A673 (cell line): ENCODE measurements around the gene GADL1. TPM values are rescaled to one million over a fixed set of nuclear protein-coding genes. Genes with fewer than 3 reads are reported as not detected.
A peak's percentile ranks its signal among the peaks of the same experiment; 100 is the strongest.

Experiments
- BruUV-seq: library from RNA; stranded (reverse); fragments of 400-500 nt; replicated peaks from 2 replicates; lab custom pipeline; 2021; lab: Mats Ljungman, UMichigan
- CTCF ChIA-PET: fragments of 300-600 bp; sonication (Branson Sonifier 250); formaldehyde crosslinking; loops from one replicate; lab custom pipeline; 2022; ENCODE audit warnings: antibody characterized with exemption; lab: Charles Lee
- POLR2A ChIA-PET: fragments of 300-600 bp; sonication (Branson Sonifier 250); formaldehyde crosslinking; loops from one replicate; lab custom pipeline; 2022; ENCODE audit warnings: antibody characterized with exemption; ENCODE audit not compliant: low non-redundant PET; lab: Charles Lee
- DNase-seq: peaks from one replicate; pipeline ENCODE4 v3.0.0-alpha.2; 2015; ENCODE audit warnings: low spot score
- H3K27ac ChIP-seq: fragments of 200-600 bp; sonication (generic); 2 replicates; pipeline ENCODE4 v1.5.1; 2016; ENCODE audit warnings: mixed run types, low read depth, mild to moderate bottlenecking, mixed read lengths, antibody characterized with exemption, low read length; ENCODE audit not compliant: poor library complexity, severe bottlenecking
- H3K27me3 ChIP-seq: fragments of 200-600 bp; sonication (generic); replicated peaks from 2 replicates; pipeline ENCODE4 v1.6.1; 2017; ENCODE audit warnings: mixed run types, low read depth, mild to moderate bottlenecking, mixed read lengths, antibody characterized with exemption, low read length; ENCODE audit not compliant: insufficient read depth, poor library complexity
- H3K36me3 ChIP-seq: fragments of 200-600 bp; sonication (generic); 2 replicates; pipeline ENCODE4 v1.6.1; 2016; ENCODE audit warnings: mixed run types, mild to moderate bottlenecking, mixed read lengths, antibody characterized with exemption, low read length; ENCODE audit not compliant: insufficient read depth, poor library complexity, severe bottlenecking
- H3K4me1 ChIP-seq: fragments of 200-600 bp; sonication (generic); 2 replicates; pipeline ENCODE4 v1.6.1; 2017; ENCODE audit warnings: mixed run types, mild to moderate bottlenecking, mixed read lengths, antibody characterized with exemption, low read length; ENCODE audit not compliant: insufficient read depth, poor library complexity, severe bottlenecking
- H3K4me3 ChIP-seq: fragments of 200-600 bp; sonication (generic); 2 replicates; pipeline ENCODE4 v1.5.1; 2016; ENCODE audit warnings: low read depth, mixed run types, mild to moderate bottlenecking, mixed read lengths, low read length; ENCODE audit not compliant: poor library complexity, severe bottlenecking
- H3K9me3 ChIP-seq: fragments of 200-600 bp; sonication (generic); 2 replicates; pipeline ENCODE4 v1.6.1; 2016; ENCODE audit warnings: mixed run types, low read depth, mild to moderate bottlenecking, mixed read lengths, antibody characterized with exemption, low read length; ENCODE audit not compliant: poor library complexity, severe bottlenecking
- CTCF ChIP-seq: fragments of 300-800, 200-600 bp; sonication (generic); conservative IDR thresholded peaks from 2 replicates; pipeline ENCODE4 v1.5.1; 2017; ENCODE audit warnings: low read depth, mild to moderate bottlenecking, antibody characterized with exemption, low read length, moderate library complexity, mixed read lengths
- EZH2 ChIP-seq: fragments of 200-600 bp; sonication (generic); IDR thresholded peaks from 2 replicates; pipeline ENCODE4 v1.6.1; 2017; ENCODE audit warnings: borderline replicate concordance, low read depth, mild to moderate bottlenecking, mixed read lengths, antibody characterized with exemption, low read length; ENCODE audit not compliant: poor library complexity, severe bottlenecking
- intact Hi-C: fragments of 100-400 bp; cut with micrococcal nuclease; formaldehyde crosslinking; loops from one replicate; pipeline ENCODE4 v1.10.0; 2022; ENCODE audit not compliant: unreplicated experiment
- total RNA-seq: library from RNA; stranded (reverse); gene quantifications from 2 replicates; pipeline ENCODE4 v1.2.3, GENCODE V29; 2021

Gene GADL1
- total RNA-seq, 1 experiment from 2014 or later, result 13.8 TPM

GRCh38 chr3:30696403-30696819 is 198.1 kb downstream of the GADL1 start:
- Histone ChIP-seq H3K9me3 (no peaks in the 10 kb centered on the region), H3K4me3 (no peak overlapping the region), H3K4me1 (peaks cover 39% of the 10 kb centered on the region), H3K27ac (no peak overlapping the region), H3K36me3 (no peaks in the 10 kb centered on the region), H3K27me3 (no peaks in the 10 kb centered on the region)
- POLR2A ChIA-PET, result interaction anchor here (0.7 kb wide), 1 partner anchor 504 kb away, joined by 3 read pairs; no protein-coding TSS in a partner anchor
- intact Hi-C loops, result no loop called here
- no TSS peak for BruUV-seq
- DNase-seq, result no peak
- TF ChIP-seq CTCF (no peak), EZH2 (no peak)
- CTCF ChIA-PET, result interaction anchor here (0.8 kb wide), 1 partner anchor 486 kb away, joined by 4 read pairs; no protein-coding TSS in a partner anchor

GRCh38 chr3:30695302-30696061 is 199.0 kb downstream of the GADL1 start:
- no peak for TF ChIP-seq EZH2
- no peak for TF ChIP-seq CTCF
- intact Hi-C loops, result no loop called here
- Histone ChIP-seq H3K9me3 (no peaks in the 10 kb centered on the region), H3K27me3 (no peaks in the 10 kb centered on the region), H3K4me1 (peaks cover 48% of the 10 kb centered on the region), H3K4me3 (no peak overlapping the region), H3K36me3 (no peaks in the 10 kb centered on the region), H3K27ac (no peak overlapping the region)
- no TSS peak for BruUV-seq
- ChIA-PET CTCF (no interaction called here), POLR2A (no interaction called here)
- no peak for DNase-seq

- Histone ChIP-seq H3K27me3 (no peaks in the 10 kb centered on the region), H3K36me3 (no peaks in the 10 kb centered on the region), H3K4me1 (peaks cover 56% of the 10 kb centered on the region), H3K4me3 (no peak overlapping the region), H3K9me3 (no peaks in the 10 kb centered on the region), H3K27ac (no peak overlapping the region)
- BruUV-seq, result no TSS peak
- CTCF ChIA-PET, result interaction anchor here (0.6 to 2.0 kb wide), 2 partner anchors 39 to 652 kb away, joined by 4 to 15 read pairs; no protein-coding TSS in a partner anchor
- POLR2A ChIA-PET, result no interaction called here
- TF ChIP-seq CTCF (0 out of 2 replicates have a peak, but pooled peaks have one; percentile 15), EZH2 (no peak)
- DNase-seq, result no peak
- intact Hi-C loops, result loop anchor here (5.0 kb wide), 2 partner anchors 37 to 347 kb away; no protein-coding TSS in a partner anchor
These were observed 199.8 kb downstream of the GADL1 start for GRCh38 chr3:30694668-30695067.
